Ovary (tissue), 9 donors: ENCODE results near the gene MMP24. TPM values are rescaled to one million over a fixed set of nuclear protein-coding genes. Genes with fewer than 3 reads are reported as not detected.

Experiments
- DNase-seq, 5 donors: peaks; one replicate each; pipeline ENCODE4 v3.0.0-alpha.2; 2019 to 2020
- H3K27ac ChIP-seq, 2 donors: fragments of 200-600 bp; one replicate each; pipeline versions ENCODE4 v1.5.1 to v1.8.0; 2019 to 2022
- H3K27me3 ChIP-seq: fragments of 200-600 bp; one replicate; pipeline ENCODE4 v1.8.0; 2022
- H3K36me3 ChIP-seq: fragments of 200-600 bp; sonication (generic); one replicate; pipeline ENCODE4 v1.5.1; 2019
- H3K4me1 ChIP-seq: one replicate; pipeline ENCODE4 v1.8.1; 2013; ENCODE audit warnings: mild to moderate bottlenecking, moderate library complexity; ENCODE audit not compliant: insufficient read depth
- H3K4me3 ChIP-seq: fragments of 200-600 bp; sonication (generic); one replicate; pipeline ENCODE4 v1.5.1; 2017
- H3K9me3 ChIP-seq, 2 donors: fragments of 200-600 bp in 1 of 2; sonication (generic) in 1 of 2; one replicate each; pipeline versions ENCODE4 v1.5.1 to v1.8.1; 2013 to 2019; ENCODE audit warnings: mild to moderate bottlenecking in 1 of 2, moderate library complexity in 1 of 2
- EP300 ChIP-seq: sonication (generic); formaldehyde crosslinking; IDR thresholded peaks from one replicate; pipeline ENCODE4 v1.6.1; 2017; ENCODE audit warnings: antibody characterized with exemption
- POLR2A ChIP-seq: fragments of 450-650 bp; IDR thresholded peaks from one replicate; pipeline ENCODE4 v1.6.1; 2017; ENCODE audit warnings: antibody characterized with exemption, mild to moderate bottlenecking, moderate library complexity
- WGBS, 3 donors: extraction: QIAGEN DNeasy Blood & Tissue Kit in 1 of 3; methylation state at CpG; one replicate each; pipeline versions ENCODE4 v1.1.5 to v1.1.7; 2013 to 2017; 5-methylcytosine and 5-hydroxymethylcytosine counted together
- intact Hi-C, 4 donors: fragments of 100-400 bp; cut with DNase I; formaldehyde crosslinking; loops; one replicate each; pipeline versions ENCODE4 v1.11.0 to v1.15.1; 2022 to 2023
- polyA plus RNA-seq, 2 donors: library from polyadenylated mRNA; stranded (reverse); fragments of 200-250 nt in 1 of 2; fragments of 350-450 nt in 1 of 2; fragmentation: Illumina TruSeq in 1 of 2; extraction: RNeasy Lipid Tissue Mini Kit (QIAGEN cat#74804) in 1 of 2; gene quantifications; one replicate each; pipeline ENCODE4 v1.2.3, GENCODE V29; 2013 to 2014
- total RNA-seq, 7 donors: library from RNA; depleted of rRNA in 2 of 7; stranded (reverse); fragments of >200 nt in 2 of 7; fragmentation: NEBNext Ultra II Directional in 3 of 7; extraction: Animal tissue kit (Norgen Biotek cat#: 25700) in 3 of 7; gene quantifications; one replicate each; pipeline versions ENCODE4 v1.1.0 to v1.2.4, GENCODE V29; 2016 to 2023
- TF ChIP-seq, protein P1 (sequence below), 3 donors: fragments of 450-650 bp in 2 of 3; fragments of 200-600 bp in 1 of 3; IDR thresholded peaks; one replicate each; pipeline versions ENCODE4 v1.5.1 to v1.8.0; 2016 to 2022; ENCODE audit warnings: antibody characterized with exemption in 3 of 3, mild to moderate bottlenecking in 1 of 3
- donor health status: DM: no; HTN: no; CAD: no; lungs with moderate emphysema.
- donor health status: DM: no; HTN: no; CAD: no.
- donor health status: Bipolar disorder and iron deficiency.
- donor health status: DM: yes; HTN: yes; CAD: no.
- donor health status: DM: no; HTN: no; CAD: no.
- donor health status: DM: yes; HTN: yes; CAD: no.

MMP24 gene
- total and polyA plus RNA-seq, 9 donors, result 0.20 to 10.8 (median 0.67) TPM

DNA sequence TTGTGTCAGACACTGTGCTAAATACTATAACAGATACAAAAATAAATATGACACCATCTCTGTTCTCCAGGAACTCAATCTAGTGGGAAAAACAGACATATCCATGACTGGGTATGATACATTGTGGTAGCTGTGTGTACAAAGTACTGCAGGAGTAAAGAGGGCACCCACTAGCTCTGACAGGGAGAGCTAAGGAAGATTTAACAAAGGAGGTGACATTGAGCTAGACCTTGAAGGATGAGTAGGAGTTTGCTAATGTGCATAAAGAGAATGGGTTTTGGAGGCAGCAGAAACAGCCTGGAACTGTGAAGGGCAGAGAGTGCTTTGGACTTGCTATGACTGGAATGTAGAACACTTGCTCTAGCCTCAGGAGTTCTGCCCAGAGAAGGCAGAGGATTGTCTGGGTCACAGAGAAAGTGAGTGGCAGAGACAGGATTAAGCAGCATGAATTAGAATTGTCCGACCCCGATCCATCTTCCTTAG, 14.4 kb downstream of the MMP24 start:
- WGBS, 3 donors, result 85 to 95% (median 88%) methylated on average over 2 of the region's 2 CpGs
- TF ChIP-seq EP300 (no peak), POLR2A (no peak)
- TF ChIP-seq, protein P1, sequence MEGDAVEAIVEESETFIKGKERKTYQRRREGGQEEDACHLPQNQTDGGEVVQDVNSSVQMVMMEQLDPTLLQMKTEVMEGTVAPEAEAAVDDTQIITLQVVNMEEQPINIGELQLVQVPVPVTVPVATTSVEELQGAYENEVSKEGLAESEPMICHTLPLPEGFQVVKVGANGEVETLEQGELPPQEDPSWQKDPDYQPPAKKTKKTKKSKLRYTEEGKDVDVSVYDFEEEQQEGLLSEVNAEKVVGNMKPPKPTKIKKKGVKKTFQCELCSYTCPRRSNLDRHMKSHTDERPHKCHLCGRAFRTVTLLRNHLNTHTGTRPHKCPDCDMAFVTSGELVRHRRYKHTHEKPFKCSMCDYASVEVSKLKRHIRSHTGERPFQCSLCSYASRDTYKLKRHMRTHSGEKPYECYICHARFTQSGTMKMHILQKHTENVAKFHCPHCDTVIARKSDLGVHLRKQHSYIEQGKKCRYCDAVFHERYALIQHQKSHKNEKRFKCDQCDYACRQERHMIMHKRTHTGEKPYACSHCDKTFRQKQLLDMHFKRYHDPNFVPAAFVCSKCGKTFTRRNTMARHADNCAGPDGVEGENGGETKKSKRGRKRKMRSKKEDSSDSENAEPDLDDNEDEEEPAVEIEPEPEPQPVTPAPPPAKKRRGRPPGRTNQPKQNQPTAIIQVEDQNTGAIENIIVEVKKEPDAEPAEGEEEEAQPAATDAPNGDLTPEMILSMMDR (IDR thresholded peaks at IDR 0.05), result no peak
- H3K4me3 ChIP-seq, result no peak overlapping the region
- no peaks in the 10 kb centered on the region for H3K4me1 ChIP-seq
- DNase-seq, result no peak
- intact Hi-C loops, result no loop called here
- H3K27me3 ChIP-seq, result no peaks in the 10 kb centered on the region
- H3K36me3 ChIP-seq, result no peaks in the 10 kb centered on the region
- no peak overlapping the region for H3K27ac ChIP-seq
- no peaks in the 10 kb centered on the region for H3K9me3 ChIP-seq

DNA sequence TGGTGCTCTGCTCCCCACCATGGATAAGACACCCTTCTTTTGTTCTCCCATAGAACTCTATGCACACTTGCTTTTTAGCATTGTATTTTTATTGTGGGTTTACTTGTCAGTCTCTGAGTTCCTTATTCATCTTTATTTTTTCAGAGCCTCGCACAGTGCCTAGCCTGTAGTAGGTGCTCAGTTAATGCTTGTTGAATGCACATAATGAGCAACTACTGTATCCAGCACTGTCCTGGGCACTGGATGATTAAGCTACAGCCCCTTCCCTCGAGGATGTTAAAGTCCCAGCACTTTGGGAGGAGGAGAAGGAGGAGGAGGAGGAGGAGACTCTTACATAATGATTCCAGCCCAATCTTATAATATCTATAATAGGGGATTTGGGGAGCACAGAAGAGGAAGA, 16.8 kb downstream of the MMP24 start:
- DNase-seq, result no peak
- H3K27ac ChIP-seq, result no peak overlapping the region
- TF ChIP-seq, protein P1 (IDR thresholded peaks at IDR 0.05), result no peak
- no peak for TF ChIP-seq EP300
- no peak for TF ChIP-seq POLR2A
- no peaks in the 10 kb centered on the region for H3K27me3 ChIP-seq
- no peaks in the 10 kb centered on the region for H3K4me1 ChIP-seq
- H3K4me3 ChIP-seq, result no peak overlapping the region
- intact Hi-C loops, result no loop called here
- WGBS, 3 donors, result 57 to 64% (median 59%) methylated on average over 2 of the region's 2 CpGs
- H3K9me3 ChIP-seq, result no peaks in the 10 kb centered on the region
- no peaks in the 10 kb centered on the region for H3K36me3 ChIP-seq

DNA sequence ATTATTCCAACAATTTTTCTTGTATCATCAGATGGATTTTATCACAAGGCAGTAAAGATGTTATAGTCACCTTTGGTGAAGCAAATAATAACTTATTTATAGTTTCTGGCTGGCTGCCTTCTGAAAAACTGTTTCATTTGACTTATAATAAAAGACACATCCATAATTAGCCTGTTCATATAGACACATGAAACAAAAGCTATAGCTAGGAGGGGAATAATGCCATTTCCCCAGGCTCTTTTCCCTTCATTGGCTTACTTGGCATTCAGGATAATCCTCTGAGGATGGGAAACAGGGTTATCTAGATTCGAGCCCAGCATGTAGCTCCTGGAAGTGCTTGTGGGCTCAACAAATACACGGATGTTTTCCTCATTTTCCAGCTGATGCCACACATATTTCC, 17.5 kb downstream of the MMP24 start:
- TF ChIP-seq EP300 (no peak), POLR2A (no peak)
- TF ChIP-seq, protein P1 (IDR thresholded peaks at IDR 0.05), result no peak
- no peaks in the 10 kb centered on the region for H3K27me3 ChIP-seq
- no peaks in the 10 kb centered on the region for H3K4me1 ChIP-seq
- H3K4me3 ChIP-seq, result no peak overlapping the region
- H3K9me3 ChIP-seq, result no peaks in the 10 kb centered on the region
- 53 to 59% (median 54%) methylated on average over 2 of the region's 2 CpGs for WGBS, 3 donors
- H3K27ac ChIP-seq, result no peak overlapping the region
- no peak for DNase-seq
- intact Hi-C loops, result no loop called here
- no peaks in the 10 kb centered on the region for H3K36me3 ChIP-seq

DNA sequence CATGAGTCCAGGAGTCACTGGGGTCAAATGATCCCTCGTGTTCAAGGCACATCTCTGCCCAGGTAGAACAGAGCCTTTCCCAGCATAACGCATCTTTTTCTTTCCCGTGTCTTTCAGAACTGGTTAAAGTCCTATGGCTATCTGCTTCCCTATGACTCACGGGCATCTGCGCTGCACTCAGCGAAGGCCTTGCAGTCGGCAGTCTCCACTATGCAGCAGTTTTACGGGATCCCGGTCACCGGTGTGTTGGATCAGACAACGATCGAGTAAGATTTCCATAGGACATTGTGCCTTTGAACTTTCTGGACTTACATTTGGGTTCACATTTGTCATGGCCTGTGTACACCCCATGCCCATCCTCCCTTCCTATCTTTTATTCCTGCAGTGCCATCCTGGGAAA, 20.2 kb downstream of the MMP24 start:
- H3K9me3 ChIP-seq, result no peaks in the 10 kb centered on the region
- H3K27ac ChIP-seq, result no peak overlapping the region
- no peaks in the 10 kb centered on the region for H3K27me3 ChIP-seq
- no peaks in the 10 kb centered on the region for H3K4me1 ChIP-seq
- 89 to 92% (median 91%) methylated on average over 12 of the region's 12 CpGs for WGBS, 3 donors
- no peaks in the 10 kb centered on the region for H3K36me3 ChIP-seq
- intact Hi-C loops, result no loop called here
- no peak overlapping the region for H3K4me3 ChIP-seq
- no peak for DNase-seq
- TF ChIP-seq POLR2A, result no peak
- TF ChIP-seq, protein P1 (IDR thresholded peaks at IDR 0.05), result no peak
- no peak for TF ChIP-seq EP300
